Urinary bladder (tissue), 4 donors: Measurements from ENCODE around the gene CALU. TPM values are rescaled to one million over a fixed set of nuclear protein-coding genes. Genes with fewer than 3 reads are reported as not detected.

Experiments used
- DNase-seq: peaks from one replicate; pipeline ENCODE4 v3.0.0-alpha.2; 2015; ENCODE audit errors: extremely low spot score
- H3K27ac ChIP-seq: one replicate; pipeline ENCODE4 v1.5.1; 2013; ENCODE audit warnings: low read depth, mild to moderate bottlenecking, moderate library complexity
- H3K36me3 ChIP-seq: one replicate; pipeline ENCODE4 v1.6.1; 2013; ENCODE audit warnings: mild to moderate bottlenecking, moderate library complexity; ENCODE audit not compliant: insufficient read depth
- H3K4me1 ChIP-seq: one replicate; pipeline ENCODE4 v1.6.1; 2013; ENCODE audit warnings: mild to moderate bottlenecking, moderate library complexity; ENCODE audit not compliant: insufficient read depth
- H3K4me3 ChIP-seq: one replicate; pipeline ENCODE4 v1.5.1; 2013; ENCODE audit warnings: low read depth, low read length
- WGBS: extraction: QIAGEN DNeasy Blood & Tissue Kit; methylation state at CpG from one replicate; pipeline ENCODE4 v1.1.7; 2013; 5-methylcytosine and 5-hydroxymethylcytosine counted together
- polyA plus RNA-seq: library from polyadenylated mRNA; stranded (reverse); fragments of 200-250 nt; gene quantifications from one replicate; pipeline ENCODE4 v1.2.3, GENCODE V29; 2013
- total RNA-seq: library from RNA; depleted of rRNA; stranded (reverse); fragments of >200 nt; gene quantifications from one replicate; pipeline ENCODE4 v1.2.3, GENCODE V29; 2014
- donor health status: healthy with polysubstance abuse.
- donor health status: healthy.

CALU gene
- total and polyA plus RNA-seq, 2 donors = 173 to 345 TPM

- WGBS = 90% methylated on average over 13 of the region's 13 CpGs
- DNase-seq = no peak
- H3K4me3 ChIP-seq = no peak overlapping the region
Measured at GRCh38 chr7:128774029-128774689, 35.0 kb downstream of the CALU start.

DNA sequence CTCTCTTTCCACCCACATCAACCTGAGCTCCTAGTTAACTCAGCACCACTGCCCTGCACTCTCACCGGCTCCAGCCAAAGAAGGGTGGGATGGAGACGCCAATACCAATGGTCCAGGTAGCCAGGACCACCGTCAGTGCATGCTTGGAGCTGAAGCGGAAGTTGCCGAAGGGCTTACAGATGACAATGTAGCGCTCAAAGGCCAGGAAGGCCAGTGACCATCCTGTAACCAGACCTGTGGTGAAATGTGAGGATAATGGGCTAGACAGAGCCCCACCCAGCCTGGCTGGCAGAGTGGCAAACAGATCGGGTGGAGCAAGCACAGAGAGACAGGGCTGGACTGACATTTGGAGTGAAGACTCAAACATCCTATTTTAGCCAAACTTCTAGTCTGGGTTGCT is 35.8 kb downstream of the CALU start:
- H3K27ac ChIP-seq = no peak overlapping the region
- 93% methylated on average over 7 of the region's 7 CpGs for WGBS
- H3K4me1 ChIP-seq = no peaks in the 10 kb centered on the region
- DNase-seq = no peak
- no peak overlapping the region for H3K4me3 ChIP-seq
- peaks cover 2% of the 10 kb centered on the region for H3K36me3 ChIP-seq

More at GRCh38 chr7:128774029-128774689, 35.0 kb downstream of the CALU start:
- H3K4me1 ChIP-seq = no peaks in the 10 kb centered on the region
- H3K27ac ChIP-seq = no peak overlapping the region
- peaks cover 2% of the 10 kb centered on the region for H3K36me3 ChIP-seq

DNA sequence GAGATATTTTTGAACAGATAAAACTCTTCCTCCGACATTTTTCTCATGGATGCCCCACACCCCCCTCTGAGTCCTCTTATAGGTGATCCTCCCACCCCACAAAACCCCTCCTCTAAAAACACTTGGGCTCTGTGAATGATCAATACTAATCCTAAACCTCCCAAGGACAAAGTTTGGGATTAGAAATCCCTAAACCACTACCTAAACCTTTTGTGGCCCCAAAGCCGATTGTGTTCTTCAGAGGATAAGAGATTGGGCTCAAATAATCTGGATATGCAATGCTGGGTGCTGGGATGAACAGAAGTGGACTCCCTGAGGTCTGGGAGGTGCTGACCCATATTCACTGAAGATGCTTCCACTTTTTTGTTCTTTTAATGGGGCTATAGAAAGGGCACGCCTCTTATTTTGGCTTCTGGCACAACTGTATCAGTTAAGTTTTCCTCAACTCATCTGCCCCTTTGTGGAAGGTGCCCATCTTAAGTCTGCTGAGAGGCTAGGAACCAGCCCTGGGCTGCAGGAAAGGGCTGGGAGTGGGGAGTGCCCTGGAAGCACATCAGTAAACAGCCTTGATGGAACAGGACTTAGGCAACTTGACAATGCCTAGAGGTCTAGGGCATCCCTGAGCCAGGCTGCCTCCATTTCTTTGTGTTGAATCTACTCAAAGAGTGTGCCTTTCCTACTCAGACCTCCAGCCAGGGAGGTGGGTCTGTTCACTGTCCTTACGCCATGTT is 36.8 kb downstream of the CALU start, which contains the start of gene OPN1SW:
TSS of gene OPN1SW (minus strand) at position 51 of the 731 bp plus-strand sequence. CDS start at position 38, 13 bp downstream.
- H3K36me3 ChIP-seq = no peaks in the 10 kb centered on the region
- DNase-seq = no peak
- H3K4me1 ChIP-seq = no peaks in the 10 kb centered on the region
- H3K27ac ChIP-seq = no peak within 1 kb of the TSS
- H3K4me3 ChIP-seq = no peak within 1 kb of the TSS
- WGBS = 96% methylated on average over 4 of the region's 4 CpGs

GRCh38 chr7:128777156-128778123 is 38.3 kb downstream of the CALU start:
- 63% methylated on average over 5 of the region's 5 CpGs for WGBS
- no peak overlapping the region for H3K27ac ChIP-seq
- no peak overlapping the region for H3K4me3 ChIP-seq
- H3K36me3 ChIP-seq = no peaks in the 10 kb centered on the region
- DNase-seq = no peak
- no peaks in the 10 kb centered on the region for H3K4me1 ChIP-seq

DNA sequence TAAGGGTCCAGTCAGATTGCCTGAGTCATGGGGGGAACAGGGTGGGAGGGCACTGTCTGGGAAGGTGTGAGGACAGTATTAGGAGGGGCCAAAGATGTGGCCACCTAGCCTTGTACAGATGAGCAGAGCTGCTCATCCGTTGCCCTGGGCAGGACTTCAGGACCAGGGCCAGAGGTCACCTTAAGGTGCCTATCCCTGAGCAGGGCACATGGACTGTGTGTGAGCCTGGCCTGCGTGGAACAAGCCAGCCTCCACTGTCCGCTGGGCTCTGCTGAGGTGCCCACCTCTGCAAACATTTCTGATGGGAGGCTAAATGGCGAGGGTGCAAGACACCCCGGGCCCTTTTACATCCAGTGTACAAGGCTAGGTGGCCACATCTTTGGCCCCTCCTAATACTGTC is 39.8 kb downstream of the CALU start:
- DNase-seq = no peak
- no peak overlapping the region for H3K27ac ChIP-seq
- no peaks in the 10 kb centered on the region for H3K36me3 ChIP-seq
- no peak overlapping the region for H3K4me3 ChIP-seq
- 95% methylated on average over 5 of the region's 5 CpGs for WGBS
- H3K4me1 ChIP-seq = no peaks in the 10 kb centered on the region

DNA sequence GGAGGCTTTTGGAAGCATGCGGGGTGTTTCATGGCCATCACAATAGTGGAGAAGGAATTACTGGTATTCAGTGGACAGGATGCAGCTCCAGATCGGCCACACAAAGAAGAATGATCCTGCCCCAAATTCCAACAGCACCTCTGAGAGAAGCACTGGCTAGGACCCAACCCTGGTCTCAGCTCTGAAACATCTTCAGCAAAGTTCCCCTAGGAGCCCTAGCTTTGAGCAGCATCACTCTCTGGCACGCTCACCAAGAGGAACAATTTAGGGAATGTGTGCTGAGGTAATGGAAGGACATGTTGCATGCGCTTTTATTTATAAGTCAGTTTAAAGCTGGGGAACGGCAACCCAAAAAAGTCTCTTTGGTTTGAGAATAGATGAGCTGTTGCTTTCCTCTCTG is 42.0 kb downstream of the CALU start:
- Histone ChIP-seq H3K27ac (no peak overlapping the region), H3K36me3 (no peaks in the 10 kb centered on the region), H3K4me3 (no peak overlapping the region), H3K4me1 (no peaks in the 10 kb centered on the region)
- DNase-seq = no peak
- WGBS = 39% methylated on average over 5 of the region's 5 CpGs

- Histone ChIP-seq H3K27ac (no peak overlapping the region), H3K4me1 (no peaks in the 10 kb centered on the region), H3K4me3 (no peak overlapping the region), H3K36me3 (no peaks in the 10 kb centered on the region)
- 38% methylated on average over 3 of the region's 3 CpGs for WGBS
- DNase-seq = no peak
Measured at GRCh38 chr7:128781851-128782250, 42.7 kb downstream of the CALU start.

GRCh38 chr7:128783143-128783861 is 44.1 kb downstream of the CALU start:
- H3K36me3 ChIP-seq = no peaks in the 10 kb centered on the region
- no peak overlapping the region for H3K4me3 ChIP-seq
- WGBS = 25% methylated on average over 15 of the region's 15 CpGs
- DNase-seq = peak; percentile 64
- H3K4me1 ChIP-seq = no peaks in the 10 kb centered on the region
- no peak overlapping the region for H3K27ac ChIP-seq

GRCh38 chr7:128785738-128786137 is 46.6 kb downstream of the CALU start:
- Histone ChIP-seq H3K4me1 (no peaks in the 10 kb centered on the region), H3K27ac (no peak overlapping the region), H3K36me3 (no peaks in the 10 kb centered on the region), H3K4me3 (no peak overlapping the region)
- WGBS = 80% methylated on average over 3 of the region's 3 CpGs
- DNase-seq = no peak

GRCh38 chr7:128788446-128789412 is 49.6 kb downstream of the CALU start:
- WGBS = 76% methylated on average over 9 of the region's 9 CpGs
- Histone ChIP-seq H3K36me3 (no peaks in the 10 kb centered on the region), H3K27ac (no peak overlapping the region), H3K4me1 (no peaks in the 10 kb centered on the region), H3K4me3 (no peak overlapping the region)
- DNase-seq = no peak

DNA sequence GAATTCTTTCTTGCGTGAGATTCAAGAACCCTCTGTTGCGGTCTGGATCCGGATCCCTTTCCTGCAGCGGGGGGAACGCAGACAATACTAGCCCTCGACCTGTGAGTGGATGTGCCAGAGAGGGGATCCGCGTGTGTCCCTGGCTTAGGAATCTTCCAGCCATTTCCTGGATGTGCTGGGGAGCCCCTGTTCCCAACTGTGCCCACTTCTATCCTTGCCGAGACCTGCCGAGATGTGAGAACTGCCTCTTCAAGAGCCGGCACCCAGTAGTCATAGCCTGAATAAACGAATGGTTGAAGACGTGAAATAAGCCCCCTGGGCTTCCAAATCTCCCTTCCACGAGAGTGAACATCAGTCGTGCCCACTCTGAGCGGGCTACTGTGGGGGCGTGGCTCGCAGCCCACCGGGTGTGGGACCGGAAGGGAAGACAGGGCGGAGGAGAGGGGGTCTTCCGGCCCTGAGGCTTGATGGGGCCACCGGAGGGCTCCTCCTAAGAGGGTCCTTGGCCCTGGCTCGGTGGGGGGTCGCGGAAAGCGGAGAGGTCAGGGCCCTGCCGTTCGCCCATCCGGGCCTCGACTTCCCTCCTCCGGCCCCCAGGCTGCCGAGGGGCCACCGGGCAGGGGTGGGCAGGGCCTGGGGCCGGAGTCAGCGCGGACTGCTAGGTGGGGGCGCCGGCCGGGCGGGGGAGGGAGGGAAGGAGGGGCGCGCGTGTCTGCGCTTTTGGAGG is 51.3 kb downstream of the CALU start:
- 9% methylated on average over 45 of the region's 45 CpGs for WGBS
- Histone ChIP-seq H3K27ac (no peak overlapping the region), H3K36me3 (no peaks in the 10 kb centered on the region), H3K4me3 (peak overlapping the region; percentile 88), H3K4me1 (no peaks in the 10 kb centered on the region)
- no peak for DNase-seq
